ENCODE measurements around the gene U2AF1L4.

The U2AF1L4 gene

DNA sequence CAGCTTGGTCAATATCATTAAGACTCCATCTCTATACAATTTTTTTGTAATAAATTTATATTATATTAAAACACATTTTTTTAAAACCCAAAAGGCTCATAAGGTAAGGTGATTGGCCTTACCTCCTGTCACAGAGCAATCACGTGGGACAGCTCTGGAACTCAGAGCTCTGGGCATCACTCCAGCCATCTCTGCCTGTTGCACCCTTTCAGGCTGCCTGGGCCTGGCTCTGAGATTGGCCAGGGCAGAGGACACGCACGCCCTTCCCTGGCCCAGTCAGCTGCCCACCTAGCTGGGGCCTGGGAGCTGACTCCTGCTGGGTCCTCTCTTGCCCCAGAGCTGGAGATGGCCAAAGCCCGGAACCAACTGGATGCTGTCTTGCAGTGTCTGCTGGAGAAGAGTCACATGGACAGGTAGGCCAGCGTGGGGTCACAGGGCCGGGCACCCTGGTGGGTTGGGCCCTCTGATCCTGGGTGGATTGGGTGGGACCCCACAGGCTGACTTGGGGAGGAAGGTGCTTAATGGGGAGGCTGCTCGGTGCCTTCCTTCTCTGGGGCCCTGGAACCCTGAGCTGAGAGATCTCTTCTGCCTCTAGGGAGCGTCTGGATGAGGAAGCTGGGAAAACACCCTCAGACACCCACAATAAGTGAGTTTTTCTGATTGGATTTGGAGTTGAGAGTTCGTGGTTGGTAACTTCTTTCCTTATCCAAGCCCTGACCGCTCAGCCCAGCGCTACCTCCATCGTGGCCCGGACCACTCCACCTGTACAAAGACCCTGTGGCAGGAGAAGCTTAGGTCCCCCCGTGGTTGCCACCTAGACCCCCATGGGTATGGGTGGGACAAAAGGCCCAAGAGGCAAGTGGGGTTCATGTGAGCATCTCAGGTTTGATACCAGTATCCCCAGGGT lies 6.9 kb upstream of the U2AF1L4 start:
- ATAC-seq, result no peak
- no peak for TF ChIP-seq TCF4 (CRISPR knock-in tag; IDR thresholded peaks at IDR 0.05; ENCODE audit: borderline replicate concordance)
- no peak for TF ChIP-seq PATZ1 (CRISPR knock-in tag; IDR thresholded peaks at IDR 0.05; ENCODE audit: borderline replicate concordance)
- no peak for TF ChIP-seq SNAI2 (CRISPR knock-in tag; IDR thresholded peaks at IDR 0.05)
- TF ChIP-seq ZNF70 (CRISPR knock-in tag; IDR thresholded peaks at IDR 0.05), result no peak
- TF ChIP-seq ZFP3 (CRISPR knock-in tag; IDR thresholded peaks at IDR 0.05), result no peak
- no peak for TF ChIP-seq PPARA (CRISPR knock-in tag; IDR thresholded peaks at IDR 0.05; ENCODE audit: borderline replicate concordance)
- TF ChIP-seq ZC3H10 (CRISPR knock-in tag; IDR thresholded peaks at IDR 0.05), result no peak
- TF ChIP-seq OSR1 (CRISPR knock-in tag; IDR thresholded peaks at IDR 0.05), result no peak
- TF ChIP-seq ZNF565 (CRISPR knock-in tag; conservative IDR thresholded peaks at IDR 0.05; ENCODE audit: low read depth), result no peak
- TF ChIP-seq TSHZ2 (CRISPR knock-in tag; IDR thresholded peaks at IDR 0.05), result no peak
- TF ChIP-seq BACH2 (CRISPR knock-in tag; IDR thresholded peaks at IDR 0.05; ENCODE audit: borderline replicate concordance), result no peak
- TF ChIP-seq CREB5 (CRISPR knock-in tag; IDR thresholded peaks at IDR 0.05; ENCODE audit: low read depth), result no peak
- no peak for TF ChIP-seq GLIS3 (CRISPR knock-in tag; IDR thresholded peaks at IDR 0.05)
- no peak for TF ChIP-seq CSDC2 (CRISPR knock-in tag; IDR thresholded peaks at IDR 0.05)
- TF ChIP-seq ISL1 (CRISPR knock-in tag; IDR thresholded peaks at IDR 0.05), result no peak
- TF ChIP-seq RARB (CRISPR knock-in tag; IDR thresholded peaks at IDR 0.05), result no peak

DNA sequence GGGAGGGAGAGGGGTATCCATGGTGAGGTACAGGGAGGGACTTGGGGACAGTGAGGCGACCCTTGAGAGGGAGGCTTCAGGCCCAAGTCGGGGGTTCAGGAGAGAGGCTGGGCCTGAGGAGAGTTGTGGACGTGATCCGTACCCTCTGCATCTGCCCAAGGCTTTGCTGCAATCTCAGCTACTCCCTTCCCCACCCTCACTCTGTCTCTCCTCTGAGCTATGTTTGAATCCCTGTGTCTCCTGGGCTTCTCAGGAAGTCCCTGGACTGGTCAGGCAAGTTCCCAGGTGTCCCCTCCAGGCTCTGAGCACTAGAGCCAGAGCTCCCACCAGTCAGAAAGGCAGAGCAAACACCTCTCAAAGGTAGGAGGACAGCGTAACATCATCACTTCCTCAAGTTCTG lies 4.9 kb upstream of the U2AF1L4 start:
- TF ChIP-seq GLIS3 (CRISPR knock-in tag; IDR thresholded peaks at IDR 0.05), result no peak
- no peak for TF ChIP-seq ZNF70 (CRISPR knock-in tag; IDR thresholded peaks at IDR 0.05)
- TF ChIP-seq ARNTL (CRISPR knock-in tag; IDR thresholded peaks at IDR 0.05; ENCODE audit: borderline replicate concordance, low read depth), result no peak
- TF ChIP-seq ZFP3 (CRISPR knock-in tag; IDR thresholded peaks at IDR 0.05), result no peak
- no peak for TF ChIP-seq TCF4 (CRISPR knock-in tag; IDR thresholded peaks at IDR 0.05; ENCODE audit: borderline replicate concordance)
- no peak for TF ChIP-seq CREB5 (CRISPR knock-in tag; IDR thresholded peaks at IDR 0.05; ENCODE audit: low read depth)
- no peak for TF ChIP-seq BACH2 (CRISPR knock-in tag; IDR thresholded peaks at IDR 0.05; ENCODE audit: borderline replicate concordance)
- no peak for TF ChIP-seq TOX (CRISPR knock-in tag; IDR thresholded peaks at IDR 0.05; ENCODE audit: borderline replicate concordance)
- TF ChIP-seq RARB (CRISPR knock-in tag; IDR thresholded peaks at IDR 0.05), result no peak
- no peak for TF ChIP-seq SNAI2 (CRISPR knock-in tag; IDR thresholded peaks at IDR 0.05)
- no peak for TF ChIP-seq OSR1 (CRISPR knock-in tag; IDR thresholded peaks at IDR 0.05)
- TF ChIP-seq CSRNP3 (CRISPR knock-in tag; IDR thresholded peaks at IDR 0.05), result no peak
- TF ChIP-seq, protein P1, sequence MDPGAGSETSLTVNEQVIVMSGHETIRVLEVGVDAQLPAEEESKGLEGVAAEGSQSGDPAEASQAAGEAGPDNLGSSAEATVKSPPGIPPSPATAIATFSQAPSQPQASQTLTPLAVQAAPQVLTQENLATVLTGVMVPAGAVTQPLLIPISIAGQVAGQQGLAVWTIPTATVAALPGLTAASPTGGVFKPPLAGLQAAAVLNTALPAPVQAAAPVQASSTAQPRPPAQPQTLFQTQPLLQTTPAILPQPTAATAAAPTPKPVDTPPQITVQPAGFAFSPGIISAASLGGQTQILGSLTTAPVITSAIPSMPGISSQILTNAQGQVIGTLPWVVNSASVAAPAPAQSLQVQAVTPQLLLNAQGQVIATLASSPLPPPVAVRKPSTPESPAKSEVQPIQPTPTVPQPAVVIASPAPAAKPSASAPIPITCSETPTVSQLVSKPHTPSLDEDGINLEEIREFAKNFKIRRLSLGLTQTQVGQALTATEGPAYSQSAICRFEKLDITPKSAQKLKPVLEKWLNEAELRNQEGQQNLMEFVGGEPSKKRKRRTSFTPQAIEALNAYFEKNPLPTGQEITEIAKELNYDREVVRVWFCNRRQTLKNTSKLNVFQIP (CRISPR knock-in tag; IDR thresholded peaks at IDR 0.05; ENCODE audit: borderline replicate concordance, low read depth), result no peak
- TF ChIP-seq CSDC2 (CRISPR knock-in tag; IDR thresholded peaks at IDR 0.05), result no peak
- TF ChIP-seq ZFP30 (CRISPR knock-in tag; IDR thresholded peaks at IDR 0.05), result no peak
- TF ChIP-seq PATZ1 (CRISPR knock-in tag; IDR thresholded peaks at IDR 0.05; ENCODE audit: borderline replicate concordance), result no peak
- TF ChIP-seq ESRRG (CRISPR knock-in tag; IDR thresholded peaks at IDR 0.05), result no peak
- TF ChIP-seq TSHZ2 (CRISPR knock-in tag; IDR thresholded peaks at IDR 0.05), result no peak
- TF ChIP-seq ISL1 (CRISPR knock-in tag; IDR thresholded peaks at IDR 0.05), result no peak
- ATAC-seq, result no peak
